ENCODE results near the gene TMC3. TPM values are rescaled to one million over a fixed set of nuclear protein-coding genes. Genes with fewer than 3 reads are reported as not detected.

Gene TMC3
- total and polyA plus RNA-seq, 2 experiments from 2014 or later: not detected

GRCh38 chr15:81373176-81373575, 837 bp downstream of the TMC3 start:
- Histone ChIP-seq H3K9ac (no peak overlapping the region), H3K4me3 (no peak overlapping the region), H3K9me3 (ENCODE audit: low read depth) (no peaks in the 10 kb centered on the region), H3K79me2 (ENCODE audit: insufficient read depth) (no peaks in the 10 kb centered on the region), H3K4me1 (ENCODE audit: insufficient read depth) (no peaks in the 10 kb centered on the region), H3K4me2 (ENCODE audit: unreplicated experiment) (no peak overlapping the region), H3K27me3 (replicated peaks; ENCODE audit: insufficient read depth) (0 out of 2 replicates have a peak, but pooled peaks cover 4% of the 10 kb centered on the region), H2AFZ (no peak overlapping the region), H3K36me3 (ENCODE audit: low read depth) (no peaks in the 10 kb centered on the region), H3K27ac (no peak overlapping the region), H3F3A (ENCODE audit: insufficient read depth) (no peaks in the 10 kb centered on the region), H4K20me1 (ENCODE audit: insufficient read depth) (no peaks in the 10 kb centered on the region), H3K9me2 (ENCODE audit: insufficient read depth) (no peaks in the 10 kb centered on the region)
- 66 to 68% methylated on average over 5 of the region's 5 CpGs for WGBS, 2 experiments (ENCODE audit: low coverage in 1 of 2, low lambda C conversion rate in 2 of 2, missing lambda C conversion rate in 2 of 2)
- DNase-seq: no peak
- no peak for TF ChIP-seq EZH2phosphoT487 (IDR thresholded peaks at IDR 0.05; ENCODE audit: insufficient read depth, low read depth)
- no peak for TF ChIP-seq EZH2 (IDR thresholded peaks at IDR 0.05; ENCODE audit: insufficient read depth, poor library complexity, severe bottlenecking)
- in situ Hi-C loops (cut with MboI): no loop called here

DNA sequence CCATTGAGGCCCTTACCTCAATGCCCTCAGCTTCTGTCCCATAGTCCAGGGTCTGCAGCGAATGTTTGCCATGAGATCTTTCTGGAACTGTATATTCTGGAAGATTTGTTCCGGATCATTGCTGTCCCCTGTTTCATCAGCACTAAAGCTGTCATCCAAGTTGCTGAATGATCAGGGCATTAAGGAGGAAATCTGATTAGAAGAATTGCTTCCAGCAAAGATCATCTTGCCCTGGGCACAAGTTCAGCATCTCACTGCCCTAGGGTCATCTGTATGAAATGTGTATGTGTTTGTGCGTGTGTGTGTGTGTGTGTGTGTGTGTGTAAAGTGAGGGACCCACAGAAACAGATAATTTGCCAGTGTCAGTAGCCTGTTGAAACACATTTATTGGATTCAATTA, 1.4 kb downstream of the TMC3 start:
- Histone ChIP-seq H3K27ac (no peak overlapping the region), H3K9me2 (ENCODE audit: insufficient read depth) (no peaks in the 10 kb centered on the region), H3K27me3 (replicated peaks; ENCODE audit: insufficient read depth) (0 out of 2 replicates have a peak, but pooled peaks cover 4% of the 10 kb centered on the region), H4K20me1 (ENCODE audit: insufficient read depth) (no peaks in the 10 kb centered on the region), H3K4me2 (ENCODE audit: unreplicated experiment) (no peak overlapping the region), H3K4me3 (no peak overlapping the region), H3K9ac (no peak overlapping the region), H3K36me3 (ENCODE audit: low read depth) (no peaks in the 10 kb centered on the region), H3F3A (ENCODE audit: insufficient read depth) (no peaks in the 10 kb centered on the region), H3K9me3 (ENCODE audit: low read depth) (no peaks in the 10 kb centered on the region), H3K79me2 (ENCODE audit: insufficient read depth) (no peaks in the 10 kb centered on the region), H3K4me1 (ENCODE audit: insufficient read depth) (no peaks in the 10 kb centered on the region), H2AFZ (no peak overlapping the region)
- no peak for DNase-seq
- in situ Hi-C loops (cut with MboI): no loop called here
- TF ChIP-seq EZH2 (IDR thresholded peaks at IDR 0.05; ENCODE audit: insufficient read depth, poor library complexity, severe bottlenecking) (no peak), EZH2phosphoT487 (IDR thresholded peaks at IDR 0.05; ENCODE audit: insufficient read depth, low read depth) (no peak)
- WGBS, 2 experiments (ENCODE audit: low coverage in 1 of 2, low lambda C conversion rate in 2 of 2, missing lambda C conversion rate in 2 of 2): 67 to 69% methylated on average over 3 of the region's 3 CpGs

GRCh38 chr15:81363718-81364500, 10.1 kb downstream of the TMC3 start:
- Histone ChIP-seq H3F3A (ENCODE audit: insufficient read depth) (no peaks in the 10 kb centered on the region), H3K9ac (no peak overlapping the region), H3K27me3 (replicated peaks; ENCODE audit: insufficient read depth) (no peaks in the 10 kb centered on the region), H3K36me3 (ENCODE audit: low read depth) (no peaks in the 10 kb centered on the region), H3K9me2 (ENCODE audit: insufficient read depth) (no peaks in the 10 kb centered on the region), H3K27ac (no peak overlapping the region), H3K4me1 (ENCODE audit: insufficient read depth) (no peaks in the 10 kb centered on the region), H3K4me3 (no peak overlapping the region), H3K9me3 (ENCODE audit: low read depth) (no peaks in the 10 kb centered on the region), H3K4me2 (ENCODE audit: unreplicated experiment) (no peak overlapping the region), H2AFZ (no peak overlapping the region), H3K79me2 (ENCODE audit: insufficient read depth) (no peaks in the 10 kb centered on the region), H4K20me1 (ENCODE audit: insufficient read depth) (no peaks in the 10 kb centered on the region)
- peak; percentile 3 for DNase-seq
- TF ChIP-seq EZH2phosphoT487 (IDR thresholded peaks at IDR 0.05; ENCODE audit: insufficient read depth, low read depth) (no peak), EZH2 (IDR thresholded peaks at IDR 0.05; ENCODE audit: insufficient read depth, poor library complexity, severe bottlenecking) (no peak)
- 41 to 45% methylated on average over 5 of the region's 5 CpGs for WGBS, 2 experiments (ENCODE audit: low coverage in 1 of 2, low lambda C conversion rate in 2 of 2, missing lambda C conversion rate in 2 of 2)
- in situ Hi-C loops (cut with MboI): no loop called here

- Histone ChIP-seq H3K27ac (no peak overlapping the region), H3K4me2 (ENCODE audit: unreplicated experiment) (no peak overlapping the region), H3K79me2 (ENCODE audit: insufficient read depth) (no peaks in the 10 kb centered on the region), H3K9ac (no peak overlapping the region), H3K27me3 (replicated peaks; ENCODE audit: insufficient read depth) (no peaks in the 10 kb centered on the region), H2AFZ (no peak overlapping the region), H3K36me3 (ENCODE audit: low read depth) (no peaks in the 10 kb centered on the region), H4K20me1 (ENCODE audit: insufficient read depth) (no peaks in the 10 kb centered on the region), H3K4me3 (no peak overlapping the region), H3K9me2 (ENCODE audit: insufficient read depth) (no peaks in the 10 kb centered on the region), H3K9me3 (ENCODE audit: low read depth) (no peaks in the 10 kb centered on the region), H3F3A (ENCODE audit: insufficient read depth) (no peaks in the 10 kb centered on the region), H3K4me1 (ENCODE audit: insufficient read depth) (no peaks in the 10 kb centered on the region)
- whole genome bisulfite sequencing, 2 experiments (ENCODE audit: low coverage in 1 of 2, low lambda C conversion rate in 2 of 2, missing lambda C conversion rate in 2 of 2): 30 to 40% methylated on average over 3 of the region's 3 CpGs
- in situ Hi-C loops (cut with MboI): no loop called here
- TF ChIP-seq EZH2phosphoT487 (IDR thresholded peaks at IDR 0.05; ENCODE audit: insufficient read depth, low read depth) (no peak), EZH2 (IDR thresholded peaks at IDR 0.05; ENCODE audit: insufficient read depth, poor library complexity, severe bottlenecking) (no peak)
- DNase-seq: no peak
These were observed 10.7 kb downstream of the TMC3 start for GRCh38 chr15:81363276-81363675.
